Natural killer cell (primary cell): ENCODE data around the gene P2RY6. TPM values are rescaled to one million over a fixed set of nuclear protein-coding genes. Genes with fewer than 3 reads are reported as not detected.

Experiments used
- ATAC-seq, 3 donors: fragments of 150-1000 bp in 2 of 3; fragments of 200-7000 bp in 1 of 3; cut with Tn5 transposase; 1 replicate in 1 of 3; 2 replicates in 2 of 3; pipeline ENCODE4 v1.10.0; 2021; ENCODE audit warnings: mild to moderate bottlenecking in 2 of 3, moderate library complexity in 2 of 3
- DNase-seq, 2 donors: peaks; one replicate each; pipeline versions ENCODE4 v3.0.0 to v3.0.0-alpha.2; 2013 to 2021; ENCODE audit warnings: mixed read lengths in 1 of 2
- H3K27ac ChIP-seq: one replicate; pipeline ENCODE4 v1.5.1; 2013; ENCODE audit warnings: mild to moderate bottlenecking, low read length
- H3K27me3 ChIP-seq: one replicate; pipeline ENCODE4 v1.6.1; 2013; ENCODE audit warnings: low read length; ENCODE audit not compliant: control insufficient read depth, insufficient read depth
- H3K36me3 ChIP-seq: one replicate; pipeline ENCODE4 v1.6.1; 2013; ENCODE audit warnings: low read length; ENCODE audit not compliant: control insufficient read depth, insufficient read depth
- H3K4me1 ChIP-seq: one replicate; pipeline ENCODE4 v1.6.1; 2013; ENCODE audit warnings: low read length; ENCODE audit not compliant: control insufficient read depth, insufficient read depth
- H3K4me3 ChIP-seq: one replicate; pipeline ENCODE4 v1.5.1; 2013; ENCODE audit warnings: low read length
- H3K9me3 ChIP-seq: one replicate; pipeline ENCODE4 v1.6.1; 2013; ENCODE audit warnings: low read length; ENCODE audit not compliant: control insufficient read depth, insufficient read depth
- H3K27ac Mint-ChIP-seq, 2 donors: one replicate each; pipeline ENCODE4 v1.8.0; 2022; ENCODE audit warnings: mild to moderate bottlenecking in 2 of 2, mixed read lengths in 2 of 2, moderate library complexity in 1 of 2
- H3K27me3 Mint-ChIP-seq, 2 donors: one replicate each; pipeline ENCODE4 v1.8.0; 2022; ENCODE audit warnings: low read depth in 2 of 2, mixed read lengths in 2 of 2
- H3K36me3 Mint-ChIP-seq: one replicate; pipeline ENCODE4 v1.8.0; 2022; ENCODE audit warnings: mixed read lengths
- H3K4me1 Mint-ChIP-seq, 2 donors: one replicate each; pipeline ENCODE4 v1.8.0; 2022; ENCODE audit warnings: mixed read lengths in 2 of 2
- H3K4me3 Mint-ChIP-seq: one replicate; pipeline ENCODE4 v1.8.0; 2022; ENCODE audit warnings: mild to moderate bottlenecking, moderate library complexity, mixed read lengths
- H3K9me3 Mint-ChIP-seq, 2 donors: one replicate each; pipeline ENCODE4 v1.8.0; 2022; ENCODE audit warnings: mixed read lengths in 2 of 2
- CTCF ChIP-seq: fragments of 200-600 bp; IDR thresholded peaks from one replicate; pipeline ENCODE4 v1.8.0; 2022; ENCODE audit warnings: antibody characterized with exemption
- WGBS: methylation state at CpG from one replicate; pipeline ENCODE4 v1.1.7; 2013; ENCODE audit warnings: missing lambda C conversion rate; ENCODE audit not compliant: insufficient coverage; 5-methylcytosine and 5-hydroxymethylcytosine counted together
- intact Hi-C: fragments of 100-400 bp; cut with micrococcal nuclease; formaldehyde crosslinking; loops from one replicate; pipeline ENCODE4 v1.14.2; 2022
- total RNA-seq, 4 donors: library from RNA; stranded (reverse); fragments of 120-200 nt in 1 of 4; gene quantifications; one replicate each; pipeline versions ENCODE4 v1.2.3 to v1.2.4, GENCODE V29; 2013 to 2022

P2RY6 gene
- total RNA-seq, 3 donors from 2014 or later (not counting 1 experiment from before 2014, with no cell fraction given) = 0.24 to 0.40 TPM; not detected in 1

GRCh38 chr11:73308961-73309919 is 37.1 kb downstream of the P2RY6 start:
- ATAC-seq = no peak
- H3K27me3 ChIP-seq = peaks cover 12% of the 10 kb centered on the region
- TF ChIP-seq CTCF = no peak
- H3K27ac Mint-ChIP-seq = no peak overlapping the region
- H3K27me3 Mint-ChIP-seq = peaks cover 16 to 28% of the 10 kb centered on the region in 2 donors
- no peak overlapping the region for H3K4me3 ChIP-seq
- H3K36me3 ChIP-seq = no peaks in the 10 kb centered on the region
- H3K4me1 ChIP-seq = peaks cover 32% of the 10 kb centered on the region
- H3K4me1 Mint-ChIP-seq = peaks cover 15 to 24% of the 10 kb centered on the region in 2 donors
- H3K4me3 Mint-ChIP-seq = peak overlapping the region; percentile 49
- no peak for DNase-seq
- no peaks in the 10 kb centered on the region for H3K9me3 Mint-ChIP-seq
- H3K36me3 Mint-ChIP-seq = no peaks in the 10 kb centered on the region
- H3K9me3 ChIP-seq = no peaks in the 10 kb centered on the region
- intact Hi-C loops = no loop called here
- WGBS = 11% methylated on average over 78 of the region's 78 CpGs
- H3K27ac ChIP-seq = no peak overlapping the region

GRCh38 chr11:73310076-73310475 is 37.9 kb downstream of the P2RY6 start:
- Histone ChIP-seq H3K27ac (no peak overlapping the region), H3K9me3 (no peaks in the 10 kb centered on the region), H3K36me3 (no peaks in the 10 kb centered on the region), H3K4me1 (peaks cover 38% of the 10 kb centered on the region), H3K27me3 (peaks cover 12% of the 10 kb centered on the region), H3K4me3 (no peak overlapping the region)
- H3K36me3 Mint-ChIP-seq = no peaks in the 10 kb centered on the region
- H3K4me1 Mint-ChIP-seq = peaks cover 24 to 32% of the 10 kb centered on the region in 2 donors
- H3K27me3 Mint-ChIP-seq = peaks cover 16 to 22% of the 10 kb centered on the region in 2 donors
- no peak overlapping the region for H3K27ac Mint-ChIP-seq
- no peak overlapping the region for H3K4me3 Mint-ChIP-seq
- H3K9me3 Mint-ChIP-seq = no peaks in the 10 kb centered on the region
- no peak for TF ChIP-seq CTCF
- intact Hi-C loops = no loop called here
- no peak for DNase-seq
- no peak for ATAC-seq
- WGBS = 92% methylated on average over 16 of the region's 16 CpGs

GRCh38 chr11:73310661-73311393 is 38.7 kb downstream of the P2RY6 start:
- H3K9me3 Mint-ChIP-seq = no peaks in the 10 kb centered on the region
- intact Hi-C loops = no loop called here
- no peak for TF ChIP-seq CTCF
- no peaks in the 10 kb centered on the region for H3K9me3 ChIP-seq
- H3K27ac ChIP-seq = no peak overlapping the region
- peaks cover 12% of the 10 kb centered on the region for H3K27me3 ChIP-seq
- no peaks in the 10 kb centered on the region for H3K36me3 ChIP-seq
- H3K27me3 Mint-ChIP-seq = peaks cover 12 to 14% of the 10 kb centered on the region in 2 donors
- ATAC-seq (no peak), DNase-seq (no peak)
- no peaks in the 10 kb centered on the region for H3K36me3 Mint-ChIP-seq
- H3K4me1 ChIP-seq = peaks cover 38% of the 10 kb centered on the region
- H3K4me1 Mint-ChIP-seq = peaks cover 24 to 36% of the 10 kb centered on the region in 2 donors
- WGBS = 92% methylated on average over 22 of the region's 22 CpGs
- no peak overlapping the region for H3K4me3 ChIP-seq
- no peak overlapping the region for H3K4me3 Mint-ChIP-seq
- H3K27ac Mint-ChIP-seq = no peak overlapping the region
